Measurements from ENCODE around the gene CENPH. TPM values are rescaled to one million over a fixed set of nuclear protein-coding genes. Genes with fewer than 3 reads are reported as not detected.

The CENPH gene
- total and polyA plus RNA-seq, 4 donors: 0.33 to 14.6 (median 0.77) TPM

GRCh38 chr5:69152731-69153130 lies 36.7 kb upstream of the CENPH start:
- no peaks in the 10 kb centered on the region for H3K27me3 ChIP-seq (ENCODE audit: control insufficient read depth in 4 of 4, insufficient read depth in 4 of 4, low read length in 3 of 4)
- H3K4me3 ChIP-seq (ENCODE audit: low read depth in 1 of 3, low read length in 3 of 3): no peak overlapping the region
- TF ChIP-seq SP1 (IDR thresholded peaks at IDR 0.05) (no peak), FOXA2 (IDR thresholded peaks at IDR 0.05) (no peak), GABPA (IDR thresholded peaks at IDR 0.05 in 1 of 2, conservative IDR thresholded peaks at IDR 0.05 in 1 of 2) (no peak), RXRA (IDR thresholded peaks at IDR 0.05) (no peak), FOXA1 (IDR thresholded peaks at IDR 0.05) (no peak), CTCF (IDR thresholded peaks at IDR 0.05; ENCODE audit: low read depth, low read length, missing input control) (no peak), HNF4A (conservative IDR thresholded peaks at IDR 0.05) (no peak), ZBTB33 (IDR thresholded peaks at IDR 0.05) (no peak), JUND (IDR thresholded peaks at IDR 0.05) (no peak), MAX (IDR thresholded peaks at IDR 0.05) (no peak), REST (IDR thresholded peaks at IDR 0.05) (no peak), ATF3 (IDR thresholded peaks at IDR 0.05) (no peak)
- DNase-seq (ENCODE audit: low spot score): no peak
- no peaks in the 10 kb centered on the region for H3K4me1 ChIP-seq (ENCODE audit: control insufficient read depth in 4 of 4, insufficient read depth in 4 of 4, low read length in 3 of 4)
- H3K9ac ChIP-seq (ENCODE audit: low read depth in 1 of 2, low read length in 2 of 2): no peak overlapping the region
- H3K9me3 ChIP-seq (ENCODE audit: control insufficient read depth in 4 of 4, low read length in 3 of 4): no peaks in the 10 kb centered on the region
- H3K36me3 ChIP-seq (ENCODE audit: control insufficient read depth in 4 of 4, insufficient read depth in 3 of 4, low read depth in 1 of 4, low read length in 3 of 4): no peaks in the 10 kb centered on the region
- WGBS: 80% methylated on average over 3 of the region's 3 CpGs
- no peak overlapping the region for H3K27ac ChIP-seq (ENCODE audit: low read depth in 1 of 2, low read length in 2 of 2)

GRCh38 chr5:69156456-69156855 lies 32.9 kb upstream of the CENPH start:
- 97% methylated on average over 11 of the region's 11 CpGs for WGBS
- no peaks in the 10 kb centered on the region for H3K36me3 ChIP-seq (ENCODE audit: control insufficient read depth in 4 of 4, insufficient read depth in 3 of 4, low read depth in 1 of 4, low read length in 3 of 4)
- DNase-seq (ENCODE audit: low spot score): no peak
- H3K4me3 ChIP-seq (ENCODE audit: low read depth in 1 of 3, low read length in 3 of 3): no peak overlapping the region
- no peaks in the 10 kb centered on the region for H3K27me3 ChIP-seq (ENCODE audit: control insufficient read depth in 4 of 4, insufficient read depth in 4 of 4, low read length in 3 of 4)
- no peaks in the 10 kb centered on the region for H3K9me3 ChIP-seq (ENCODE audit: control insufficient read depth in 4 of 4, low read length in 3 of 4)
- no peaks in the 10 kb centered on the region for H3K4me1 ChIP-seq (ENCODE audit: control insufficient read depth in 4 of 4, insufficient read depth in 4 of 4, low read length in 3 of 4)
- H3K9ac ChIP-seq (ENCODE audit: low read depth in 1 of 2, low read length in 2 of 2): no peak overlapping the region
- H3K27ac ChIP-seq (ENCODE audit: low read depth in 1 of 2, low read length in 2 of 2): no peak overlapping the region
- no peak for TF ChIP-seq TAF1 (conservative IDR thresholded peaks at IDR 0.05)
- no peak for TF ChIP-seq RAD21 (IDR thresholded peaks at IDR 0.05)
- TF ChIP-seq ATF3 (IDR thresholded peaks at IDR 0.05): no peak
- TF ChIP-seq NR2F2 (IDR thresholded peaks at IDR 0.05): no peak
- no peak for TF ChIP-seq CTCF (IDR thresholded peaks at IDR 0.05; ENCODE audit: low read depth, low read length, missing input control)
- no peak for TF ChIP-seq MAX (IDR thresholded peaks at IDR 0.05)
- no peak for TF ChIP-seq HNF4G (IDR thresholded peaks at IDR 0.05)
- TF ChIP-seq FOXA2 (IDR thresholded peaks at IDR 0.05): no peak
- no peak for TF ChIP-seq FOXA1 (IDR thresholded peaks at IDR 0.05)
- no peak for TF ChIP-seq ZBTB33 (IDR thresholded peaks at IDR 0.05)
- TF ChIP-seq GABPA (IDR thresholded peaks at IDR 0.05 in 1 of 2, conservative IDR thresholded peaks at IDR 0.05 in 1 of 2): no peak
- no peak for TF ChIP-seq JUND (IDR thresholded peaks at IDR 0.05)

Measured in liver (tissue), 9 donors.